Activated T-helper 2 cell treated with anti-CD3 and anti-CD28 coated beads, Interferon-gamma antibody, Interleukin-2, Interleukin-4, amounts not matched to agents 10 μg/mL and 5 μg/mL and 100 μg/mL, durations not matched to agents 14 hours and 24 hours and 36 hours (primary cell): ENCODE results near the gene ANKRD1. TPM values are rescaled to one million over a fixed set of nuclear protein-coding genes. Genes with fewer than 3 reads are reported as not detected.
"Not testable (repeated sequence)": the region's sequence is repeated elsewhere in the genome, so short reads cannot be mapped to it uniquely, and the experiment has no call there.

Experiments used
- DNase-seq: peaks from one replicate; pipeline ENCODE4 v3.0.0; 2021; ENCODE audit warnings: low spot score
- H3K27ac Mint-ChIP-seq: one replicate; pipeline ENCODE4 v1.8.0; 2021; ENCODE audit warnings: mixed read lengths
- H3K27me3 Mint-ChIP-seq: one replicate; pipeline ENCODE4 v1.8.0; 2021; ENCODE audit warnings: low read depth, mixed read lengths
- H3K36me3 Mint-ChIP-seq: one replicate; pipeline ENCODE4 v1.8.0; 2021; ENCODE audit warnings: low read depth, mixed read lengths
- H3K4me1 Mint-ChIP-seq: one replicate; pipeline ENCODE4 v1.8.0; 2021; ENCODE audit warnings: low read depth, mixed read lengths
- H3K4me3 Mint-ChIP-seq: one replicate; pipeline ENCODE4 v1.8.0; 2021; ENCODE audit warnings: low read depth, mild to moderate bottlenecking, moderate library complexity, mixed read lengths
- H3K9me3 Mint-ChIP-seq: one replicate; pipeline ENCODE4 v1.8.0; 2021; ENCODE audit warnings: mixed read lengths
- intact Hi-C: fragments of 100-400 bp; cut with micrococcal nuclease; formaldehyde crosslinking; loops from one replicate; pipeline ENCODE4 v1.15.1; 2023
- total RNA-seq: library from RNA; stranded (reverse); gene quantifications from 2 replicates; pipeline ENCODE4 v1.2.3, GENCODE V29; 2022

Gene ANKRD1
- total RNA-seq, 1 donor from 2014 or later = not detected

GRCh38 chr10:90887555-90887954 is 33.3 kb downstream of the ANKRD1 start:
- Mint-ChIP-seq H3K4me1 (no peaks in the 10 kb centered on the region), H3K36me3 (peaks cover 69% of the 10 kb centered on the region), H3K9me3 (no peaks in the 10 kb centered on the region), H3K4me3 (no peak overlapping the region), H3K27me3 (no peaks in the 10 kb centered on the region), H3K27ac (no peak overlapping the region)
- DNase-seq = no peak
- intact Hi-C loops = no loop called here

- Mint-ChIP-seq H3K4me3 (no peak overlapping the region), H3K27me3 (no peaks in the 10 kb centered on the region), H3K9me3 (no peaks in the 10 kb centered on the region), H3K4me1 (no peaks in the 10 kb centered on the region), H3K27ac (no peak overlapping the region), H3K36me3 (peaks cover 64% of the 10 kb centered on the region)
- DNase-seq = no peak
- intact Hi-C loops = no loop called here
These were observed 35.7 kb downstream of the ANKRD1 start for GRCh38 chr10:90885176-90885575.

GRCh38 chr10:90884431-90884830 is 36.5 kb downstream of the ANKRD1 start:
- peaks cover 4% of the 10 kb centered on the region for H3K4me1 Mint-ChIP-seq
- intact Hi-C loops = no loop called here

GRCh38 chr10:90880059-90880719 is 40.7 kb downstream of the ANKRD1 start:
- H3K9me3 Mint-ChIP-seq, DNase-seq, H3K4me3 Mint-ChIP-seq, H3K27me3 Mint-ChIP-seq, H3K27ac Mint-ChIP-seq, H3K4me1 Mint-ChIP-seq: not testable (repeated sequence)
- peaks cover 62% of the 10 kb centered on the region for H3K36me3 Mint-ChIP-seq
- intact Hi-C loops = loop anchor here (2.0 kb wide), 1 partner anchor 371 kb away; no protein-coding TSS in a partner anchor

More at GRCh38 chr10:90884431-90884830, 36.5 kb downstream of the ANKRD1 start:
- no peak overlapping the region for H3K27ac Mint-ChIP-seq
- no peak for DNase-seq
- no peaks in the 10 kb centered on the region for H3K27me3 Mint-ChIP-seq
- H3K36me3 Mint-ChIP-seq = peaks cover 63% of the 10 kb centered on the region
- no peak overlapping the region for H3K4me3 Mint-ChIP-seq
- no peaks in the 10 kb centered on the region for H3K9me3 Mint-ChIP-seq

- intact Hi-C loops = no loop called here
- Mint-ChIP-seq H3K36me3 (peaks cover 54% of the 10 kb centered on the region), H3K4me3 (no peak overlapping the region), H3K4me1 (peaks cover 11% of the 10 kb centered on the region), H3K27ac (no peak overlapping the region), H3K9me3 (no peaks in the 10 kb centered on the region), H3K27me3 (no peaks in the 10 kb centered on the region)
- DNase-seq = no peak
These were observed 41.8 kb downstream of the ANKRD1 start for GRCh38 chr10:90879062-90879461.

- peaks cover 19% of the 10 kb centered on the region for H3K36me3 Mint-ChIP-seq
These were observed 48.3 kb downstream of the ANKRD1 start for GRCh38 chr10:90872648-90873020.

GRCh38 chr10:90871766-90872647 is 48.9 kb downstream of the ANKRD1 start, which contains the start of gene RPP30:
RPP30 (plus strand) TSS chr10:90871974; CDS start chr10:90871987, 13 bp downstream.
- Mint-ChIP-seq H3K27me3 (peaks cover 21% of the 10 kb centered on the region), H3K4me3 (peak within 1 kb of the TSS; percentile 100), H3K27ac (peak within 1 kb of the TSS; percentile 97), H3K9me3 (peaks cover 10% of the 10 kb centered on the region), H3K4me1 (peaks cover 25% of the 10 kb centered on the region), H3K36me3 (peaks cover 12% of the 10 kb centered on the region)
- intact Hi-C loops = loop anchor here (1.0 to 5.0 kb wide), 9 partner anchors 13 to 1170 kb away; partner anchors contain the start of genes HTR7 and KIF20B
- DNase-seq = peak; percentile 76

More at GRCh38 chr10:90872648-90873020, 48.3 kb downstream of the ANKRD1 start:
- Mint-ChIP-seq H3K9me3 (peaks cover 10% of the 10 kb centered on the region), H3K27me3 (peaks cover 16% of the 10 kb centered on the region), H3K4me1 (peaks cover 25% of the 10 kb centered on the region), H3K4me3 (peak overlapping the region; percentile 100), H3K27ac (peak overlapping the region; percentile 97)
- intact Hi-C loops = loop anchor here (2.0 to 5.0 kb wide), 5 partner anchors 14 to 1170 kb away; partner anchors contain the start of genes HTR7 and KIF20B
- DNase-seq = no peak

GRCh38 chr10:90871279-90871765 is 49.6 kb downstream of the ANKRD1 start:
- H3K27me3 Mint-ChIP-seq = peaks cover 27% of the 10 kb centered on the region
- H3K4me3 Mint-ChIP-seq = peak overlapping the region; percentile 100
- DNase-seq = peak; percentile 40
- H3K9me3 Mint-ChIP-seq = peaks cover 10% of the 10 kb centered on the region
- intact Hi-C loops = loop anchor here (1.0 to 5.0 kb wide), 8 partner anchors 120 to 1169 kb away; partner anchors contain the start of gene KIF20B
- H3K4me1 Mint-ChIP-seq = peaks cover 25% of the 10 kb centered on the region
- H3K27ac Mint-ChIP-seq = peak overlapping the region; percentile 97
- peaks cover 8% of the 10 kb centered on the region for H3K36me3 Mint-ChIP-seq

GRCh38 chr10:90866050-90866598 is 54.8 kb downstream of the ANKRD1 start:
- Mint-ChIP-seq H3K4me1 (peaks cover 6% of the 10 kb centered on the region), H3K36me3 (no peaks in the 10 kb centered on the region), H3K27me3 (peaks cover 73% of the 10 kb centered on the region), H3K4me3 (no peak overlapping the region), H3K27ac (no peak overlapping the region), H3K9me3 (peaks cover 10% of the 10 kb centered on the region)
- intact Hi-C loops = no loop called here
- no peak for DNase-seq

- no peak overlapping the region for H3K27ac Mint-ChIP-seq
- no peak overlapping the region for H3K4me3 Mint-ChIP-seq
- peaks cover 10% of the 10 kb centered on the region for H3K9me3 Mint-ChIP-seq
- peaks cover 2% of the 10 kb centered on the region for H3K4me1 Mint-ChIP-seq
- no peak for DNase-seq
- no peaks in the 10 kb centered on the region for H3K36me3 Mint-ChIP-seq
- intact Hi-C loops = no loop called here
- H3K27me3 Mint-ChIP-seq = peaks cover 78% of the 10 kb centered on the region
These were observed 55.5 kb downstream of the ANKRD1 start for GRCh38 chr10:90865401-90865800.

GRCh38 chr10:90862908-90863514 is 57.9 kb downstream of the ANKRD1 start:
- H3K9me3 Mint-ChIP-seq = no peaks in the 10 kb centered on the region
- peaks cover 83% of the 10 kb centered on the region for H3K27me3 Mint-ChIP-seq
- H3K36me3 Mint-ChIP-seq = no peaks in the 10 kb centered on the region
- H3K4me1 Mint-ChIP-seq = peaks cover 10% of the 10 kb centered on the region
- H3K27ac Mint-ChIP-seq = no peak overlapping the region
- intact Hi-C loops = loop anchor here (1.0 to 2.0 kb wide), 2 partner anchors 112 to 1070 kb away; no protein-coding TSS in a partner anchor
- DNase-seq = no peak
- H3K4me3 Mint-ChIP-seq = no peak overlapping the region
